CD4-positive, alpha-beta T cell (primary cell): ENCODE results near the gene ALDH1A1. TPM values are rescaled to one million over a fixed set of nuclear protein-coding genes. Genes with fewer than 3 reads are reported as not detected.

Source experiments
- ATAC-seq: fragments of 200-7000 bp; cut with Tn5 transposase; one replicate; pipeline ENCODE4 v1.10.0; 2022; ENCODE audit warnings: mild to moderate bottlenecking; ENCODE audit not compliant: poor library complexity
- CTCF ChIA-PET: fragments of 350-600 bp; sonication (Branson Sonifier 250); formaldehyde crosslinking; loops from one replicate; lab custom pipeline; 2021; ENCODE audit warnings: antibody characterized with exemption, inconsistent platforms; lab: Charles Lee
- POLR2A ChIA-PET: fragments of 350-600 bp; sonication (Branson Sonifier 250); formaldehyde crosslinking; loops from one replicate; lab custom pipeline; 2021; ENCODE audit warnings: antibody characterized with exemption, inconsistent platforms; lab: Charles Lee
- DNase-seq, 14 experiments: peaks; one replicate each; pipeline ENCODE4 v3.0.0-alpha.2; 2013 to 2020; ENCODE audit warnings: mixed read lengths in 2 of 14
- H3K27ac ChIP-seq, 2 donors: one replicate each; pipeline versions ENCODE4 v1.5.1 to v1.7.0; 2013; ENCODE audit warnings: low read length in 2 of 2, low read depth in 1 of 2, mild to moderate bottlenecking in 1 of 2
- H3K27me3 ChIP-seq, 2 experiments: 1 replicate in 1 of 2; 2 replicates in 1 of 2; pipeline versions ENCODE4 v1.6.1 to v1.7.0; 2013; ENCODE audit warnings: low read length in 2 of 2, control low read depth in 1 of 2, mild to moderate bottlenecking in 1 of 2, moderate library complexity in 1 of 2; ENCODE audit not compliant: insufficient read depth in 2 of 2, control insufficient read depth in 1 of 2
- H3K36me3 ChIP-seq: one replicate; pipeline ENCODE4 v1.6.1; 2013; ENCODE audit warnings: low read length, control low read depth; ENCODE audit not compliant: insufficient read depth
- H3K4me1 ChIP-seq: one replicate; pipeline ENCODE4 v1.6.1; 2013; ENCODE audit warnings: low read length, control low read depth; ENCODE audit not compliant: insufficient read depth
- H3K4me3 ChIP-seq: one replicate; pipeline ENCODE4 v1.5.1; 2013; ENCODE audit warnings: mild to moderate bottlenecking, low read length, moderate library complexity
- H3K9me3 ChIP-seq, 2 experiments: 1 replicate in 1 of 2; 2 replicates in 1 of 2; pipeline versions ENCODE4 v1.6.1 to v1.7.0; 2013; ENCODE audit warnings: low read length in 2 of 2, mild to moderate bottlenecking in 2 of 2, control low read depth in 1 of 2, moderate library complexity in 1 of 2; ENCODE audit not compliant: control insufficient read depth in 1 of 2, insufficient read depth in 1 of 2
- H3K27ac Mint-ChIP-seq: one replicate; pipeline ENCODE4 v1.8.0; 2020; ENCODE audit warnings: mixed read lengths
- H3K27me3 Mint-ChIP-seq: one replicate; pipeline ENCODE4 v1.8.0; 2021; ENCODE audit warnings: mixed read lengths
- H3K36me3 Mint-ChIP-seq: one replicate; pipeline ENCODE4 v1.8.0; 2021; ENCODE audit warnings: low read depth, mixed read lengths
- H3K4me1 Mint-ChIP-seq: one replicate; pipeline ENCODE4 v1.8.0; 2021; ENCODE audit warnings: low read depth, mixed read lengths
- H3K4me3 Mint-ChIP-seq: one replicate; pipeline ENCODE4 v1.8.0; 2020; ENCODE audit warnings: mild to moderate bottlenecking, mixed read lengths
- H3K9me3 Mint-ChIP-seq: one replicate; pipeline ENCODE4 v1.8.0; 2020; ENCODE audit warnings: mixed read lengths
- CTCF ChIP-seq: fragments of 200-600 bp; IDR thresholded peaks from one replicate; pipeline ENCODE4 v1.8.0; 2022; ENCODE audit warnings: antibody characterized with exemption, mild to moderate bottlenecking
- intact Hi-C, 2 experiments: fragments of 100-400 bp; cut with DNase I in 1 of 2; cut with micrococcal nuclease in 1 of 2; formaldehyde crosslinking; loops; one replicate each; pipeline versions ENCODE4 v1.15.1 to v1.9.0; 2023 to 2025; cut with DNase I, micrococcal nuclease
- total RNA-seq, 174 experiments: library from RNA in 2 of 174; stranded (reverse) in 2 of 174; gene quantifications; one replicate each; pipeline ENCODE4 v1.2.3 and lab custom pipeline; 2021 to 2026

ALDH1A1 gene
- total RNA-seq, 2 experiments from 2014 or later, result 0.39 TPM; not detected in 1

GRCh38 chr9:72977670-72978069 lies 24.8 kb upstream of the ALDH1A1 start:
- ATAC-seq, result no peak
- CTCF ChIA-PET, result no interaction called here
- H3K36me3 ChIP-seq, result no peaks in the 10 kb centered on the region
- no peaks in the 10 kb centered on the region for H3K9me3 ChIP-seq
- POLR2A ChIA-PET, result no interaction called here
- H3K27me3 Mint-ChIP-seq, result peaks cover 17% of the 10 kb centered on the region
- H3K27me3 ChIP-seq, result no peaks in the 10 kb centered on the region
- no peaks in the 10 kb centered on the region for H3K9me3 Mint-ChIP-seq
- no peaks in the 10 kb centered on the region for H3K4me1 Mint-ChIP-seq
- intact Hi-C loops, result no loop called here
- no peak overlapping the region for H3K4me3 ChIP-seq
- no peak for DNase-seq
- H3K36me3 Mint-ChIP-seq, result no peaks in the 10 kb centered on the region
- no peak for TF ChIP-seq CTCF
- no peak overlapping the region for H3K27ac ChIP-seq
- H3K27ac Mint-ChIP-seq, result no peak overlapping the region
- H3K4me3 Mint-ChIP-seq, result no peak overlapping the region
- H3K4me1 ChIP-seq, result no peaks in the 10 kb centered on the region

GRCh38 chr9:72974501-72974900 lies 21.6 kb upstream of the ALDH1A1 start:
- Histone ChIP-seq H3K9me3 (no peaks in the 10 kb centered on the region), H3K27me3 (no peaks in the 10 kb centered on the region), H3K36me3 (no peaks in the 10 kb centered on the region), H3K27ac (no peak overlapping the region), H3K4me3 (no peak overlapping the region), H3K4me1 (no peaks in the 10 kb centered on the region)
- TF ChIP-seq CTCF, result no peak
- POLR2A ChIA-PET, result no interaction called here
- Mint-ChIP-seq H3K4me3 (no peak overlapping the region), H3K27ac (no peak overlapping the region), H3K9me3 (no peaks in the 10 kb centered on the region), H3K4me1 (no peaks in the 10 kb centered on the region), H3K36me3 (no peaks in the 10 kb centered on the region), H3K27me3 (peaks cover 17% of the 10 kb centered on the region)
- ATAC-seq, result no peak
- no peak for DNase-seq
- CTCF ChIA-PET, result no interaction called here
- intact Hi-C loops, result no loop called here

- no peak for ATAC-seq
Observed at GRCh38 chr9:72972636-72973035, 19.8 kb upstream of the ALDH1A1 start.

More at GRCh38 chr9:72972636-72973035, 19.8 kb upstream of the ALDH1A1 start:
- intact Hi-C loops, result no loop called here
- Histone ChIP-seq H3K36me3 (no peaks in the 10 kb centered on the region), H3K4me1 (no peaks in the 10 kb centered on the region), H3K27me3 (no peaks in the 10 kb centered on the region), H3K9me3 (no peaks in the 10 kb centered on the region), H3K27ac (no peak overlapping the region), H3K4me3 (no peak overlapping the region)
- no peak overlapping the region for H3K4me3 Mint-ChIP-seq
- H3K4me1 Mint-ChIP-seq, result no peaks in the 10 kb centered on the region
- peaks cover 17% of the 10 kb centered on the region for H3K27me3 Mint-ChIP-seq
- POLR2A ChIA-PET, result no interaction called here
- CTCF ChIA-PET, result no interaction called here
- no peak for DNase-seq
- no peaks in the 10 kb centered on the region for H3K36me3 Mint-ChIP-seq
- no peaks in the 10 kb centered on the region for H3K9me3 Mint-ChIP-seq
- TF ChIP-seq CTCF, result no peak
- H3K27ac Mint-ChIP-seq, result no peak overlapping the region
